ENCODE results near the gene SAXO1. TPM values are rescaled to one million over a fixed set of nuclear protein-coding genes. Genes with fewer than 3 reads are reported as not detected.

Gene SAXO1
- total RNA-seq, 1 experiment from 2014 or later = 0.20 TPM

- Histone ChIP-seq H3K4me3 (ENCODE audit: low read depth, low read length) (no peak overlapping the region), H3K36me3 (ENCODE audit: control insufficient read depth, insufficient read depth, low read length) (no peaks in the 10 kb centered on the region), H3K4me1 (no peaks in the 10 kb centered on the region), H3K9me3 (no peaks in the 10 kb centered on the region), H3K27me3 (replicated peaks; ENCODE audit: control insufficient read depth, insufficient read depth, low read length) (no peaks in the 10 kb centered on the region)
- Mint-ChIP-seq H3K4me1 (ENCODE audit: low read depth, unreplicated experiment) (no peaks in the 10 kb centered on the region), H3K27ac (ENCODE audit: unreplicated experiment) (no peak overlapping the region), H3K4me3 (ENCODE audit: unreplicated experiment) (no peak overlapping the region), H3K9me3 (ENCODE audit: unreplicated experiment) (no peaks in the 10 kb centered on the region), H3K27me3 (ENCODE audit: insufficient read depth, unreplicated experiment) (peaks cover 10% of the 10 kb centered on the region), H3K36me3 (ENCODE audit: insufficient read depth, unreplicated experiment) (no peaks in the 10 kb centered on the region)
- intact Hi-C loops (cut with micrococcal nuclease; ENCODE audit: unreplicated experiment) = no loop called here
- CTCF ChIA-PET = no interaction called here
- no peak for TF ChIP-seq CTCF (IDR thresholded peaks at IDR 0.05; ENCODE audit: insufficient read depth in 1 of 2, low read depth in 1 of 2, low read length in 1 of 2, severe bottlenecking in 1 of 2, unreplicated experiment in 1 of 2)
- no peak for DNase-seq
- POLR2A ChIA-PET = no interaction called here
- BruUV-seq (replicated peaks) = no TSS peak
Observed at GRCh38 chr9:18928711-18929110, 104.3 kb downstream of the SAXO1 start.

GRCh38 chr9:18926513-18926912, 106.5 kb downstream of the SAXO1 start:
- no TSS peak for BruUV-seq (replicated peaks)
- Mint-ChIP-seq H3K4me1 (ENCODE audit: low read depth, unreplicated experiment) (no peaks in the 10 kb centered on the region), H3K36me3 (ENCODE audit: insufficient read depth, unreplicated experiment) (no peaks in the 10 kb centered on the region), H3K27ac (ENCODE audit: unreplicated experiment) (no peak overlapping the region), H3K27me3 (ENCODE audit: insufficient read depth, unreplicated experiment) (peaks cover 3% of the 10 kb centered on the region), H3K9me3 (ENCODE audit: unreplicated experiment) (no peaks in the 10 kb centered on the region), H3K4me3 (ENCODE audit: unreplicated experiment) (no peak overlapping the region)
- POLR2A ChIA-PET = no interaction called here
- Histone ChIP-seq H3K27me3 (replicated peaks; ENCODE audit: control insufficient read depth, insufficient read depth, low read length) (no peaks in the 10 kb centered on the region), H3K4me1 (no peaks in the 10 kb centered on the region), H3K4me3 (ENCODE audit: low read depth, low read length) (no peak overlapping the region), H3K9me3 (no peaks in the 10 kb centered on the region), H3K36me3 (ENCODE audit: control insufficient read depth, insufficient read depth, low read length) (no peaks in the 10 kb centered on the region)
- intact Hi-C loops (cut with micrococcal nuclease; ENCODE audit: unreplicated experiment) = no loop called here
- DNase-seq = no peak
- CTCF ChIA-PET = no interaction called here
- TF ChIP-seq CTCF (IDR thresholded peaks at IDR 0.05; ENCODE audit: insufficient read depth in 1 of 2, low read depth in 1 of 2, low read length in 1 of 2, severe bottlenecking in 1 of 2, unreplicated experiment in 1 of 2) = no peak

GRCh38 chr9:18925880-18926279, 107.1 kb downstream of the SAXO1 start:
- Mint-ChIP-seq H3K4me3 (ENCODE audit: unreplicated experiment) (no peak overlapping the region), H3K9me3 (ENCODE audit: unreplicated experiment) (no peaks in the 10 kb centered on the region), H3K27ac (ENCODE audit: unreplicated experiment) (no peak overlapping the region), H3K4me1 (ENCODE audit: low read depth, unreplicated experiment) (no peaks in the 10 kb centered on the region), H3K36me3 (ENCODE audit: insufficient read depth, unreplicated experiment) (no peaks in the 10 kb centered on the region), H3K27me3 (ENCODE audit: insufficient read depth, unreplicated experiment) (peaks cover 5% of the 10 kb centered on the region)
- POLR2A ChIA-PET = no interaction called here
- CTCF ChIA-PET = no interaction called here
- Histone ChIP-seq H3K27me3 (replicated peaks; ENCODE audit: control insufficient read depth, insufficient read depth, low read length) (no peaks in the 10 kb centered on the region), H3K36me3 (ENCODE audit: control insufficient read depth, insufficient read depth, low read length) (no peaks in the 10 kb centered on the region), H3K4me1 (no peaks in the 10 kb centered on the region), H3K9me3 (no peaks in the 10 kb centered on the region), H3K4me3 (ENCODE audit: low read depth, low read length) (no peak overlapping the region)
- BruUV-seq (replicated peaks) = no TSS peak
- intact Hi-C loops (cut with micrococcal nuclease; ENCODE audit: unreplicated experiment) = no loop called here
- TF ChIP-seq CTCF (IDR thresholded peaks at IDR 0.05; ENCODE audit: insufficient read depth in 1 of 2, low read depth in 1 of 2, low read length in 1 of 2, severe bottlenecking in 1 of 2, unreplicated experiment in 1 of 2) = no peak
- DNase-seq = no peak

Measured in Caco-2 (cell line).